Measurements from ENCODE around the gene SUGCT. TPM values are rescaled to one million over a fixed set of nuclear protein-coding genes. Genes with fewer than 3 reads are reported as not detected.

The SUGCT gene
- total RNA-seq, 1 donor from 2014 or later: 9.8 TPM

GRCh38 chr7:40324914-40325313, 190.1 kb downstream of the SUGCT start:
- DNase-seq (ENCODE audit: low spot score in 2 of 2, unreplicated experiment in 2 of 2): no peak
- Mint-ChIP-seq H3K9me3 (peaks cover 11% of the 10 kb centered on the region), H3K27ac (peak overlapping the region; percentile 83), H3K36me3 (peaks cover 8% of the 10 kb centered on the region), H3K4me3 (no peak overlapping the region), H3K27me3 (ENCODE audit: low read depth) (no peaks in the 10 kb centered on the region), H3K4me1 (peaks cover 30% of the 10 kb centered on the region)
- no peak for TF ChIP-seq CTCF (IDR thresholded peaks at IDR 0.05; ENCODE audit: unreplicated experiment)

- H3K27me3 Mint-ChIP-seq (ENCODE audit: low read depth): no peaks in the 10 kb centered on the region
- no peak for TF ChIP-seq CTCF (IDR thresholded peaks at IDR 0.05; ENCODE audit: unreplicated experiment)
- peaks cover 47% of the 10 kb centered on the region for H3K4me1 Mint-ChIP-seq
- H3K9me3 Mint-ChIP-seq: peaks cover 6% of the 10 kb centered on the region
- peaks cover 2% of the 10 kb centered on the region for H3K36me3 Mint-ChIP-seq
- H3K4me3 Mint-ChIP-seq: no peak overlapping the region
- no peak for DNase-seq (ENCODE audit: low spot score in 2 of 2, unreplicated experiment in 2 of 2)
- H3K27ac Mint-ChIP-seq: no peak overlapping the region
These were observed 192.3 kb downstream of the SUGCT start for GRCh38 chr7:40327113-40327512.

- H3K27me3 Mint-ChIP-seq (ENCODE audit: low read depth): no peaks in the 10 kb centered on the region
- no peak overlapping the region for H3K27ac Mint-ChIP-seq
These were observed 193.1 kb downstream of the SUGCT start for GRCh38 chr7:40327873-40328272.

GRCh38 chr7:40329601-40330153, 194.9 kb downstream of the SUGCT start:
- no peak overlapping the region for H3K4me3 Mint-ChIP-seq
- peaks cover 48% of the 10 kb centered on the region for H3K4me1 Mint-ChIP-seq
- H3K36me3 Mint-ChIP-seq: peaks cover 4% of the 10 kb centered on the region
- peak; percentile 77 for TF ChIP-seq CTCF (IDR thresholded peaks at IDR 0.05; ENCODE audit: unreplicated experiment)
- H3K27ac Mint-ChIP-seq: peak overlapping the region; percentile 76
- no peaks in the 10 kb centered on the region for H3K27me3 Mint-ChIP-seq (ENCODE audit: low read depth)
- H3K9me3 Mint-ChIP-seq: no peaks in the 10 kb centered on the region
- DNase-seq (ENCODE audit: low spot score in 2 of 2, unreplicated experiment in 2 of 2): no peak

More at GRCh38 chr7:40327873-40328272, 193.1 kb downstream of the SUGCT start:
- Mint-ChIP-seq H3K9me3 (peaks cover 4% of the 10 kb centered on the region), H3K36me3 (no peaks in the 10 kb centered on the region), H3K4me3 (no peak overlapping the region), H3K4me1 (peaks cover 53% of the 10 kb centered on the region)
- DNase-seq (ENCODE audit: low spot score in 2 of 2, unreplicated experiment in 2 of 2): no peak
- TF ChIP-seq CTCF (IDR thresholded peaks at IDR 0.05; ENCODE audit: unreplicated experiment): no peak

GRCh38 chr7:40330408-40330807, 195.6 kb downstream of the SUGCT start:
- Mint-ChIP-seq H3K4me1 (peaks cover 41% of the 10 kb centered on the region), H3K27me3 (ENCODE audit: low read depth) (no peaks in the 10 kb centered on the region), H3K27ac (peak overlapping the region; percentile 76), H3K36me3 (peaks cover 5% of the 10 kb centered on the region), H3K4me3 (no peak overlapping the region), H3K9me3 (no peaks in the 10 kb centered on the region)
- DNase-seq (ENCODE audit: low spot score in 2 of 2, unreplicated experiment in 2 of 2): no peak
- TF ChIP-seq CTCF (IDR thresholded peaks at IDR 0.05; ENCODE audit: unreplicated experiment): no peak

- no peaks in the 10 kb centered on the region for H3K27me3 Mint-ChIP-seq (ENCODE audit: low read depth)
- no peak for DNase-seq (ENCODE audit: low spot score in 2 of 2, unreplicated experiment in 2 of 2)
- no peak overlapping the region for H3K27ac Mint-ChIP-seq
- peaks cover 12% of the 10 kb centered on the region for H3K36me3 Mint-ChIP-seq
- H3K4me1 Mint-ChIP-seq: peaks cover 33% of the 10 kb centered on the region
- no peak for TF ChIP-seq CTCF (IDR thresholded peaks at IDR 0.05; ENCODE audit: unreplicated experiment)
- peaks cover 7% of the 10 kb centered on the region for H3K9me3 Mint-ChIP-seq
- no peak overlapping the region for H3K4me3 Mint-ChIP-seq
These were observed 197.1 kb downstream of the SUGCT start for GRCh38 chr7:40331915-40332314.

Data from mesothelial cell of epicardium (in vitro differentiated cells).